T-cell (primary cell): Measurements from ENCODE around the gene EML2. TPM values are rescaled to one million over a fixed set of nuclear protein-coding genes. Genes with fewer than 3 reads are reported as not detected.
"Not testable (repeated sequence)": the region's sequence is repeated elsewhere in the genome, so short reads cannot be mapped to it uniquely, and the experiment has no call there.

Experiments used
- ATAC-seq, 4 experiments: fragments of 200-7000 bp in 3 of 4; fragments of 150-1000 bp in 1 of 4; cut with Tn5 transposase; replicated peaks in 1 of 4; 1 replicate in 3 of 4; 2 replicates in 1 of 4; pipeline ENCODE4 v1.10.0; 2021; ENCODE audit warnings: moderate library complexity in 3 of 4, mild to moderate bottlenecking in 2 of 4, moderate number of reproducible peaks in 1 of 4
- CTCF ChIA-PET, 2 donors: fragments of 300-600 bp; sonication (Branson Sonifier 250); formaldehyde crosslinking; loops; one replicate each; lab custom pipeline; 2022; ENCODE audit warnings: antibody characterized with exemption in 2 of 2; lab: Charles Lee
- POLR2A ChIA-PET, 2 donors: fragments of 300-600 bp; sonication (Branson Sonifier 250); formaldehyde crosslinking; loops; one replicate each; lab custom pipeline; 2022; ENCODE audit warnings: antibody characterized with exemption in 2 of 2; lab: Charles Lee
- DNase-seq, 35 experiments: peaks; one replicate each; pipeline versions ENCODE4 v3.0.0 to v3.0.0-alpha.2; 2013 to 2023
- H3K27ac ChIP-seq: one replicate; pipeline ENCODE4 v1.5.1; 2013; ENCODE audit warnings: low read length
- H3K27me3 ChIP-seq, 2 experiments: replicated peaks in 1 of 2; 1 replicate in 1 of 2; 2 replicates in 1 of 2; pipeline versions ENCODE4 v1.6.1 to v1.7.0; 2013; ENCODE audit warnings: low read length in 1 of 2, mixed read lengths in 1 of 2; ENCODE audit not compliant: control insufficient read depth in 2 of 2, insufficient read depth in 2 of 2; ENCODE audit errors: extremely low read depth in 1 of 2
- H3K36me3 ChIP-seq, 2 donors: 1 replicate in 1 of 2; 2 replicates in 1 of 2; pipeline versions ENCODE4 v1.6.1 to v1.7.0; 2013; ENCODE audit warnings: low read length in 1 of 2; ENCODE audit not compliant: control insufficient read depth in 2 of 2, insufficient read depth in 1 of 2; ENCODE audit errors: extremely low read depth in 1 of 2
- H3K4me1 ChIP-seq, 2 experiments: 1 replicate in 1 of 2; 2 replicates in 1 of 2; pipeline versions ENCODE4 v1.6.1 to v1.7.0; 2013; ENCODE audit warnings: low read length in 2 of 2, mixed read lengths in 1 of 2; ENCODE audit not compliant: insufficient read depth in 2 of 2, control insufficient read depth in 1 of 2; ENCODE audit errors: extremely low read depth in 1 of 2
- H3K4me3 ChIP-seq, 2 donors: 1 replicate in 1 of 2; 2 replicates in 1 of 2; pipeline versions ENCODE4 v1.5.1 to v1.7.0; 2013; ENCODE audit warnings: mild to moderate bottlenecking in 2 of 2, low read length in 1 of 2, moderate library complexity in 1 of 2; ENCODE audit not compliant: control insufficient read depth in 1 of 2; ENCODE audit errors: extremely low read depth in 1 of 2
- H3K9me3 ChIP-seq: 2 replicates; pipeline ENCODE4 v1.7.0; 2013
- H3K27ac Mint-ChIP-seq, 2 donors: one replicate each; pipeline ENCODE4 v1.8.0; 2020 to 2021; ENCODE audit warnings: mild to moderate bottlenecking in 2 of 2, mixed read lengths in 2 of 2
- H3K27me3 Mint-ChIP-seq, 2 donors: one replicate each; pipeline ENCODE4 v1.8.0; 2021 to 2022; ENCODE audit warnings: mixed read lengths in 2 of 2
- H3K36me3 Mint-ChIP-seq: one replicate; pipeline ENCODE4 v1.8.0; 2021; ENCODE audit warnings: mixed read lengths
- H3K4me1 Mint-ChIP-seq, 3 donors: one replicate each; pipeline ENCODE4 v1.8.0; 2020 to 2022; ENCODE audit warnings: mixed read lengths in 3 of 3, mild to moderate bottlenecking in 1 of 3
- H3K4me3 Mint-ChIP-seq, 3 donors: one replicate each; pipeline ENCODE4 v1.8.0; 2020 to 2022; ENCODE audit warnings: mild to moderate bottlenecking in 3 of 3, mixed read lengths in 3 of 3, moderate library complexity in 3 of 3
- H3K9me3 Mint-ChIP-seq, 3 donors: one replicate each; pipeline ENCODE4 v1.8.0; 2020 to 2022; ENCODE audit warnings: mixed read lengths in 3 of 3
- WGBS: methylation state at CpG from one replicate; pipeline ENCODE4 v1.1.5; 2013; ENCODE audit warnings: missing lambda C conversion rate; ENCODE audit not compliant: insufficient coverage; 5-methylcytosine and 5-hydroxymethylcytosine counted together
- total RNA-seq, 35 experiments: library from RNA in 6 of 35; stranded (reverse) in 6 of 35; fragments of 120-200 nt in 1 of 35; gene quantifications; one replicate each; pipeline versions ENCODE4 v1.2.1 to v1.2.4 and lab custom pipeline; 2013 to 2026

EML2 gene
- total RNA-seq, 5 donors from 2014 or later (not counting 1 experiment from before 2014, with no cell fraction given), result 63.7 to 90.5 (median 74.1) TPM

GRCh38 chr19:45615056-45615455, 24.1 kb downstream of the EML2 start:
- H3K4me1 Mint-ChIP-seq, result peaks cover 0 to 11% (median 8%) of the 10 kb centered on the region in 3 donors
- H3K9me3 ChIP-seq, H3K27me3 ChIP-seq, H3K9me3 Mint-ChIP-seq, DNase-seq, POLR2A ChIA-PET, H3K27ac ChIP-seq, H3K4me3 ChIP-seq, H3K27me3 Mint-ChIP-seq, H3K4me3 Mint-ChIP-seq, H3K4me1 ChIP-seq, H3K27ac Mint-ChIP-seq, ATAC-seq, CTCF ChIA-PET: not testable (repeated sequence)
- 80% methylated on average over 1 of the region's 9 CpGs for WGBS
- H3K36me3 ChIP-seq, result peaks cover 20 to 69% of the 10 kb centered on the region in 2 donors
- peaks cover 31% of the 10 kb centered on the region for H3K36me3 Mint-ChIP-seq

GRCh38 chr19:45613926-45614725, 25.1 kb downstream of the EML2 start:
- POLR2A ChIA-PET, result no interaction called here
- DNase-seq, result peak in 3 of 35 experiments; percentile 3 to 44 (median 4)
- H3K4me3 ChIP-seq, result no peak overlapping the region
- H3K4me3 Mint-ChIP-seq, result no peak overlapping the region
- WGBS, result 29% methylated on average over 4 of the region's 10 CpGs
- H3K27me3 ChIP-seq, result no peaks in the 10 kb centered on the region
- H3K4me1 ChIP-seq, result peaks cover 0 to 6% of the 10 kb centered on the region in 2 experiments
- peaks cover 19 to 64% of the 10 kb centered on the region in 2 donors for H3K36me3 ChIP-seq
- H3K9me3 ChIP-seq, result no peaks in the 10 kb centered on the region
- peaks cover 0 to 5% (median 1%) of the 10 kb centered on the region in 3 donors for H3K9me3 Mint-ChIP-seq
- CTCF ChIA-PET, result no interaction called here
- H3K27ac Mint-ChIP-seq, result peak overlapping the region; percentile 42 to 75
- peaks cover 0 to 11% (median 8%) of the 10 kb centered on the region in 3 donors for H3K4me1 Mint-ChIP-seq
- no peak overlapping the region for H3K27ac ChIP-seq
- peak in 2 of 4 experiments; percentile 43 to 58 for ATAC-seq
- H3K27me3 Mint-ChIP-seq, result no peaks in the 10 kb centered on the region
- peaks cover 34% of the 10 kb centered on the region for H3K36me3 Mint-ChIP-seq

- Mint-ChIP-seq H3K36me3 (peaks cover 24% of the 10 kb centered on the region), H3K9me3 (peaks cover 4 to 7% (median 5%) of the 10 kb centered on the region in 3 donors), H3K4me1 (peaks cover 0 to 8% (median 4%) of the 10 kb centered on the region in 3 donors), H3K27ac (no peak overlapping the region), H3K4me3 (no peak overlapping the region), H3K27me3 (peaks cover 0 to 2% of the 10 kb centered on the region in 2 donors)
- Histone ChIP-seq H3K9me3 (no peaks in the 10 kb centered on the region), H3K4me3 (no peak overlapping the region), H3K36me3 (peaks cover 11 to 35% of the 10 kb centered on the region in 2 donors), H3K27me3 (peaks cover 0 to 17% of the 10 kb centered on the region in 2 experiments), H3K27ac (no peak overlapping the region), H3K4me1 (peaks cover 0 to 8% of the 10 kb centered on the region in 2 experiments)
- WGBS, result 100% methylated on average over 4 of the region's 6 CpGs
- ChIA-PET POLR2A (no interaction called here), CTCF (no interaction called here)
- DNase-seq (no peak), ATAC-seq (no peak)
Observed at GRCh38 chr19:45608948-45609347, 30.2 kb downstream of the EML2 start.

- Mint-ChIP-seq H3K9me3 (peaks cover 4 to 7% (median 5%) of the 10 kb centered on the region in 3 donors), H3K27me3 (peaks cover 9 to 15% of the 10 kb centered on the region in 2 donors), H3K4me3 (peak overlapping the region in 1 of 3 donors; percentile 19), H3K27ac (no peak overlapping the region), H3K36me3 (peaks cover 19% of the 10 kb centered on the region), H3K4me1 (peaks cover 4 to 11% (median 6%) of the 10 kb centered on the region in 3 donors)
- ChIA-PET CTCF (interaction anchor here (0.7 to 1.4 kb wide), 2 partner anchors 36 to 195 kb away, joined by 5 to 6 read pairs; no protein-coding TSS in a partner anchor), POLR2A (no interaction called here)
- DNase-seq (peak in 16 of 35 experiments; percentile 6 to 65 (median 22)), ATAC-seq (peak; percentile 40 to 49 (median 44))
- Histone ChIP-seq H3K27me3 (peaks cover 5 to 29% of the 10 kb centered on the region in 2 experiments), H3K4me1 (peaks cover 0 to 10% of the 10 kb centered on the region in 2 experiments), H3K36me3 (peaks cover 7 to 19% of the 10 kb centered on the region in 2 donors), H3K4me3 (no peak overlapping the region), H3K27ac (no peak overlapping the region), H3K9me3 (no peaks in the 10 kb centered on the region)
- 49% methylated on average over 12 of the region's 28 CpGs for WGBS
Observed at GRCh38 chr19:45607071-45608029, 31.8 kb downstream of the EML2 start.

GRCh38 chr19:45601524-45602374, 37.4 kb downstream of the EML2 start, which contains the start of gene GPR4:
GPR4 (minus strand) TSS chr19:45602212; CDS start chr19:45591866, 10,346 bp downstream.
- ChIA-PET CTCF (no interaction called here), POLR2A (no interaction called here)
- peaks cover 59 to 66% of the 10 kb centered on the region in 2 donors for H3K27me3 Mint-ChIP-seq
- Histone ChIP-seq H3K4me3 (no peak within 1 kb of the TSS), H3K27me3 (peaks cover 12 to 80% of the 10 kb centered on the region in 2 experiments), H3K4me1 (peaks cover 0 to 27% of the 10 kb centered on the region in 2 experiments), H3K36me3 (no peaks in the 10 kb centered on the region), H3K27ac (no peak within 1 kb of the TSS), H3K9me3 (no peaks in the 10 kb centered on the region)
- peak within 1 kb of the TSS in 1 of 3 donors; percentile 43 for H3K4me3 Mint-ChIP-seq
- DNase-seq (no peak), ATAC-seq (peak in 1 of 4 experiments; percentile 26)
- peak within 1 kb of the TSS in 1 of 2 donors; percentile 51 for H3K27ac Mint-ChIP-seq
- H3K4me1 Mint-ChIP-seq, result peaks cover 26 to 47% (median 42%) of the 10 kb centered on the region in 3 donors
- H3K36me3 Mint-ChIP-seq, result no peaks in the 10 kb centered on the region
- H3K9me3 Mint-ChIP-seq, result no peaks in the 10 kb centered on the region
- 9% methylated on average over 48 of the region's 52 CpGs for WGBS
